Suprapubic skin (tissue), 4 donors: Measurements from ENCODE around the gene NCK2.

Experiments used
- CTCF ChIP-seq, 2 donors: fragments of 200-600 bp in 1 of 2; fragments of 450-650 bp in 1 of 2; sonication (generic) in 1 of 2; IDR thresholded peaks; one replicate each; pipeline ENCODE4 v1.5.1; 2016 to 2019; ENCODE audit warnings: antibody characterized with exemption in 2 of 2, mild to moderate bottlenecking in 1 of 2, moderate library complexity in 1 of 2
- EP300 ChIP-seq: sonication (generic); formaldehyde crosslinking; IDR thresholded peaks from one replicate; pipeline ENCODE4 v1.6.1; 2017; ENCODE audit warnings: antibody characterized with exemption
- POLR2A ChIP-seq, 2 donors: fragments of 450-650 bp; IDR thresholded peaks; one replicate each; pipeline ENCODE4 v1.6.1; 2017; ENCODE audit warnings: antibody characterized with exemption in 2 of 2, mild to moderate bottlenecking in 2 of 2, moderate library complexity in 2 of 2
- POLR2AphosphoS5 ChIP-seq, 3 donors: sonication (generic); formaldehyde crosslinking; IDR thresholded peaks; one replicate each; pipeline ENCODE4 v1.6.1; 2017; ENCODE audit warnings: antibody characterized with exemption in 3 of 3

DNA sequence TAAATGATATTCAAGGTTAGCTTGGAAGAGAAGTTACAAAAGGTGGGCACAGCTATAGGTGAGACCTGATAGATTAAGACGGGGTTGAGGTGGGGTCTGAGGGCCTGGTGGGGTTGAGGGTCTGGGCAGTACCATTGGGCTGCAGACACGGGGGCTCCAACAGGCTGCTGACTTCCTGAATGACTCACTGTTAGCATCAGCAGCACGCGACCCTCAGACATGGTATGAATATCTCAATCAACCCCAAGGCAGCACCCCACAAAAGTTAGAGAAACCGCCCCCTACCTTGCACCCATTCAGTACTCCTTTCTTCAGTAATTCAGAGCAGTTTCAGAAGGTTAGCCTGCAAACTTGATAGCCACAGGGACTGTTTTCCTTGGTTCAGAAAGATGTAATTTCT, 10.8 kb upstream of the NCK2 start:
- no peak for TF ChIP-seq CTCF (IDR thresholded peaks at IDR 0.05)
- TF ChIP-seq POLR2A (IDR thresholded peaks at IDR 0.05) = no peak
- TF ChIP-seq POLR2AphosphoS5 (IDR thresholded peaks at IDR 0.05) = no peak
- TF ChIP-seq EP300 = no peak
